Skin epidermis (tissue), 12 donors: ENCODE data around the gene OR1K1.
"Not testable (repeated sequence)": the region's sequence is repeated elsewhere in the genome, so short reads cannot be mapped to it uniquely, and the experiment has no call there.

ENCODE experiments used
- H3K27ac ChIP-seq, 21 experiments: fragments of 200-600 bp; sonication (generic) in 11 of 21; one replicate each; pipeline ENCODE4 v1.5.0; 2020; ENCODE audit warnings: mild to moderate bottlenecking in 3 of 21, inconsistent platforms in 2 of 21, moderate library complexity in 2 of 21
- H3K4me3 ChIP-seq, 7 experiments: fragments of 200-600 bp; sonication (generic) in 2 of 7; one replicate each; pipeline ENCODE4 v1.5.0; 2020; ENCODE audit warnings: inconsistent platforms in 2 of 7, mild to moderate bottlenecking in 2 of 7, moderate library complexity in 1 of 7

Gene OR1K1

GRCh38 chr9:122800066-122801060, at the start of gene OR1K1:
OR1K1 (plus strand) TSS chr9:122800123; CDS start chr9:122800123, 0 bp downstream.
- Histone ChIP-seq H3K4me3 (no peak within 1 kb of the TSS), H3K27ac (no peak within 1 kb of the TSS)

- H3K4me3 ChIP-seq = no peak overlapping the region
- no peak overlapping the region for H3K27ac ChIP-seq
Measured at GRCh38 chr9:122754825-122755224, 45.1 kb upstream of the OR1K1 start.

GRCh38 chr9:122767817-122768216, 32.1 kb upstream of the OR1K1 start:
- H3K4me3 ChIP-seq = no peak overlapping the region

GRCh38 chr9:122777052-122777451, 22.9 kb upstream of the OR1K1 start:
- no peak overlapping the region for H3K4me3 ChIP-seq
- H3K27ac ChIP-seq = no peak overlapping the region

More at GRCh38 chr9:122767817-122768216, 32.1 kb upstream of the OR1K1 start:
- H3K27ac ChIP-seq = no peak overlapping the region

GRCh38 chr9:122777935-122778627, 21.8 kb upstream of the OR1K1 start:
- Histone ChIP-seq H3K4me3 (no peak overlapping the region), H3K27ac (no peak overlapping the region)

- Histone ChIP-seq H3K4me3 (no peak overlapping the region), H3K27ac (no peak overlapping the region)
Measured at GRCh38 chr9:122779181-122779580, 20.7 kb upstream of the OR1K1 start.

- H3K27ac ChIP-seq = no peak overlapping the region
- no peak overlapping the region for H3K4me3 ChIP-seq
Measured at GRCh38 chr9:122780026-122780425, 19.9 kb upstream of the OR1K1 start.

- H3K4me3 ChIP-seq = no peak overlapping the region
- no peak overlapping the region for H3K27ac ChIP-seq
Measured at GRCh38 chr9:122781671-122782070, 18.3 kb upstream of the OR1K1 start.

GRCh38 chr9:122785269-122785668, 14.7 kb upstream of the OR1K1 start:
- no peak overlapping the region for H3K27ac ChIP-seq
- no peak overlapping the region for H3K4me3 ChIP-seq

- H3K4me3 ChIP-seq = no peak overlapping the region
- H3K27ac ChIP-seq = no peak overlapping the region
Measured at GRCh38 chr9:122786338-122786737, 13.6 kb upstream of the OR1K1 start.

- no peak within 1 kb of the TSS for H3K4me3 ChIP-seq
- H3K27ac ChIP-seq = no peak within 1 kb of the TSS
Measured at GRCh38 chr9:122788831-122789230, 11.1 kb upstream of the OR1K1 start, which contains the start of gene OR5C1. OR5C1 (plus strand) TSS chr9:122788933; CDS start chr9:122788933, 0 bp downstream.

- H3K4me3 ChIP-seq = no peak overlapping the region
- H3K27ac ChIP-seq = no peak overlapping the region
Measured at GRCh38 chr9:122789256-122790046, 10.5 kb upstream of the OR1K1 start.

- no peak overlapping the region for H3K4me3 ChIP-seq
Measured at GRCh38 chr9:122791872-122792669, 7.9 kb upstream of the OR1K1 start.

GRCh38 chr9:122797316-122798063, 2.4 kb upstream of the OR1K1 start:
- no peak overlapping the region for H3K27ac ChIP-seq
- H3K4me3 ChIP-seq = no peak overlapping the region

More at GRCh38 chr9:122791872-122792669, 7.9 kb upstream of the OR1K1 start:
- H3K27ac ChIP-seq = no peak overlapping the region

- H3K4me3 ChIP-seq = no peak overlapping the region
- no peak overlapping the region for H3K27ac ChIP-seq
Measured at GRCh38 chr9:122806661-122807060, 6.7 kb downstream of the OR1K1 start.

- no peak overlapping the region for H3K4me3 ChIP-seq
- H3K27ac ChIP-seq = no peak overlapping the region
Measured at GRCh38 chr9:122807271-122807900, 7.5 kb downstream of the OR1K1 start.

GRCh38 chr9:122808141-122808540, 8.2 kb downstream of the OR1K1 start:
- peak overlapping the region in 1 of 21 experiments; percentile 23 for H3K27ac ChIP-seq
- H3K4me3 ChIP-seq = no peak overlapping the region

GRCh38 chr9:122809261-122809660, 9.3 kb downstream of the OR1K1 start:
- H3K4me3 ChIP-seq, H3K27ac ChIP-seq: not testable (repeated sequence)
